ENCODE data around the gene AGFG1. TPM values are rescaled to one million over a fixed set of nuclear protein-coding genes. Genes with fewer than 3 reads are reported as not detected.

Gene AGFG1
- total RNA-seq, 1 experiment from 2014 or later = 72.5 TPM

- intact Hi-C loops (cut with micrococcal nuclease) = no loop called here
- DNase-seq (ENCODE audit: low read depth, low spot score) (no peak), ATAC-seq (no peak)
- no peak for TF ChIP-seq MAX (IDR thresholded peaks at IDR 0.05)
- no peak for TF ChIP-seq CEBPB (IDR thresholded peaks at IDR 0.05; ENCODE audit: low read depth)
- TF ChIP-seq EGR1 (IDR thresholded peaks at IDR 0.05; ENCODE audit: low read depth) = no peak
- TF ChIP-seq POLR2AphosphoS5 (IDR thresholded peaks at IDR 0.05; ENCODE audit: low read depth, low read length) = no peak
- TF ChIP-seq YY1 (IDR thresholded peaks at IDR 0.05; ENCODE audit: extremely low read depth, insufficient replicate concordance, low read depth, low read length) = no peak
- no peak for TF ChIP-seq ELF1 (IDR thresholded peaks at IDR 0.05; ENCODE audit: borderline replicate concordance, low read depth)
- TF ChIP-seq SIN3A (IDR thresholded peaks at IDR 0.05; ENCODE audit: low read depth) = no peak
- TF ChIP-seq ZNF274 (IDR thresholded peaks at IDR 0.05; ENCODE audit: low read depth, low read length) = no peak
- TF ChIP-seq RAD21 (IDR thresholded peaks at IDR 0.05; ENCODE audit: low read depth) = no peak
- TF ChIP-seq SRF (IDR thresholded peaks at IDR 0.05; ENCODE audit: low read depth) = no peak
- TF ChIP-seq CTCF (IDR thresholded peaks at IDR 0.05 in 2 of 3, conservative IDR thresholded peaks at IDR 0.05 in 1 of 3; ENCODE audit: borderline replicate concordance in 1 of 3, insufficient read depth in 1 of 3, low read depth in 2 of 3, low read length in 2 of 3) = no peak
- TF ChIP-seq REST (IDR thresholded peaks at IDR 0.05; ENCODE audit: low read depth) = no peak
- no peak for TF ChIP-seq SP1 (IDR thresholded peaks at IDR 0.05; ENCODE audit: low read depth)
- TF ChIP-seq EZH2phosphoT487 (IDR thresholded peaks at IDR 0.05; ENCODE audit: borderline replicate concordance) = no peak
- TF ChIP-seq, protein P1, sequence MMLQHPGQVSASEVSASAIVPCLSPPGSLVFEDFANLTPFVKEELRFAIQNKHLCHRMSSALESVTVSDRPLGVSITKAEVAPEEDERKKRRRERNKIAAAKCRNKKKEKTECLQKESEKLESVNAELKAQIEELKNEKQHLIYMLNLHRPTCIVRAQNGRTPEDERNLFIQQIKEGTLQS (IDR thresholded peaks at IDR 0.05) = no peak
- TF ChIP-seq, protein P2, sequence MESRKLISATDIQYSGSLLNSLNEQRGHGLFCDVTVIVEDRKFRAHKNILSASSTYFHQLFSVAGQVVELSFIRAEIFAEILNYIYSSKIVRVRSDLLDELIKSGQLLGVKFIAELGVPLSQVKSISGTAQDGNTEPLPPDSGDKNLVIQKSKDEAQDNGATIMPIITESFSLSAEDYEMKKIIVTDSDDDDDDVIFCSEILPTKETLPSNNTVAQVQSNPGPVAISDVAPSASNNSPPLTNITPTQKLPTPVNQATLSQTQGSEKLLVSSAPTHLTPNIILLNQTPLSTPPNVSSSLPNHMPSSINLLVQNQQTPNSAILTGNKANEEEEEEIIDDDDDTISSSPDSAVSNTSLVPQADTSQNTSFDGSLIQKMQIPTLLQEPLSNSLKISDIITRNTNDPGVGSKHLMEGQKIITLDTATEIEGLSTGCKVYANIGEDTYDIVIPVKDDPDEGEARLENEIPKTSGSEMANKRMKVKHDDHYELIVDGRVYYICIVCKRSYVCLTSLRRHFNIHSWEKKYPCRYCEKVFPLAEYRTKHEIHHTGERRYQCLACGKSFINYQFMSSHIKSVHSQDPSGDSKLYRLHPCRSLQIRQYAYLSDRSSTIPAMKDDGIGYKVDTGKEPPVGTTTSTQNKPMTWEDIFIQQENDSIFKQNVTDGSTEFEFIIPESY (IDR thresholded peaks at IDR 0.05; ENCODE audit: extremely low read depth, insufficient replicate concordance, low read length) = no peak
- TF ChIP-seq EZH2 (IDR thresholded peaks at IDR 0.05) = no peak
- no TSS peak for BruUV-seq (replicated peaks)
- Histone ChIP-seq H4K20me1 (ENCODE audit: insufficient read depth) (no peaks in the 10 kb centered on the region), H3K27me3 (ENCODE audit: insufficient read depth, low read length) (no peaks in the 10 kb centered on the region), H3K9me2 (ENCODE audit: insufficient read depth) (no peaks in the 10 kb centered on the region), H3K79me2 (ENCODE audit: insufficient read depth, low read length) (no peaks in the 10 kb centered on the region), H3K4me3 (replicated peaks in 1 of 2; ENCODE audit: low read depth in 1 of 2, low read length in 2 of 2) (no peak overlapping the region), H3K4me2 (ENCODE audit: low read length) (no peak overlapping the region), H2AFZ (ENCODE audit: low read depth, low read length, poor library complexity, severe bottlenecking) (no peak overlapping the region), H3K27ac (ENCODE audit: low read depth, low read length) (no peak overlapping the region), H3K9me3 (ENCODE audit: control insufficient read depth in 1 of 2, insufficient read depth in 1 of 2, low read depth in 1 of 2, low read length in 2 of 2) (no peaks in the 10 kb centered on the region), H3K9ac (ENCODE audit: low read length) (no peak overlapping the region), H3K4me1 (ENCODE audit: control insufficient read depth in 1 of 2, insufficient read depth in 2 of 2, low read length in 2 of 2) (no peaks in the 10 kb centered on the region), H3K36me3 (ENCODE audit: control insufficient read depth in 1 of 2, insufficient read depth in 2 of 2, low read length in 2 of 2) (no peaks in the 10 kb centered on the region)
- POLR2A ChIA-PET = no interaction called here
- RAD21 ChIA-PET (ENCODE audit: low non-redundant PET in 1 of 2, low total read pairs in 2 of 2, uncharacterized antibody in 2 of 2, unreplicated experiment in 2 of 2) = no interaction called here
- CTCF ChIA-PET = no interaction called here
Measured at GRCh38 chr2:227423656-227424499, 48.1 kb upstream of the AGFG1 start.

Data from HCT116 (cell line).